ENCODE results near the gene TSACC.

GRCh38 chr1:156356875-156357534, 18.7 kb downstream of the TSACC start:
- no peak for TF ChIP-seq POLR2A (IDR thresholded peaks at IDR 0.05)
- TF ChIP-seq, protein P1, sequence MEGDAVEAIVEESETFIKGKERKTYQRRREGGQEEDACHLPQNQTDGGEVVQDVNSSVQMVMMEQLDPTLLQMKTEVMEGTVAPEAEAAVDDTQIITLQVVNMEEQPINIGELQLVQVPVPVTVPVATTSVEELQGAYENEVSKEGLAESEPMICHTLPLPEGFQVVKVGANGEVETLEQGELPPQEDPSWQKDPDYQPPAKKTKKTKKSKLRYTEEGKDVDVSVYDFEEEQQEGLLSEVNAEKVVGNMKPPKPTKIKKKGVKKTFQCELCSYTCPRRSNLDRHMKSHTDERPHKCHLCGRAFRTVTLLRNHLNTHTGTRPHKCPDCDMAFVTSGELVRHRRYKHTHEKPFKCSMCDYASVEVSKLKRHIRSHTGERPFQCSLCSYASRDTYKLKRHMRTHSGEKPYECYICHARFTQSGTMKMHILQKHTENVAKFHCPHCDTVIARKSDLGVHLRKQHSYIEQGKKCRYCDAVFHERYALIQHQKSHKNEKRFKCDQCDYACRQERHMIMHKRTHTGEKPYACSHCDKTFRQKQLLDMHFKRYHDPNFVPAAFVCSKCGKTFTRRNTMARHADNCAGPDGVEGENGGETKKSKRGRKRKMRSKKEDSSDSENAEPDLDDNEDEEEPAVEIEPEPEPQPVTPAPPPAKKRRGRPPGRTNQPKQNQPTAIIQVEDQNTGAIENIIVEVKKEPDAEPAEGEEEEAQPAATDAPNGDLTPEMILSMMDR (IDR thresholded peaks at IDR 0.05) = peak; percentile 52 to 98 (median 80)
